HG03064 (cell line): ENCODE results near the gene FCRL6.

Experiments
- ATAC-seq: cut with Tn5 transposase; IDR thresholded peaks from one replicate; pipeline ENCODE4 v1.9.1; 2021; ENCODE audit warnings: low read depth; ENCODE audit not compliant: unreplicated experiment

Gene FCRL6

GRCh38 chr1:159859767-159860322, 57.7 kb downstream of the FCRL6 start:
- ATAC-seq: no peak

GRCh38 chr1:159860456-159860855, 58.3 kb downstream of the FCRL6 start:
- ATAC-seq: no peak

GRCh38 chr1:159861218-159861617, 59.1 kb downstream of the FCRL6 start:
- no peak for ATAC-seq

- ATAC-seq: no peak
Observed at GRCh38 chr1:159862031-159862430, 59.9 kb downstream of the FCRL6 start.

- no peak for ATAC-seq
Observed at GRCh38 chr1:159862557-159862956, 60.4 kb downstream of the FCRL6 start, which contains the start of gene VSIG8. VSIG8 (minus strand) TSS chr1:159862657; CDS start chr1:159862521, 136 bp downstream.

GRCh38 chr1:159864262-159864661, 62.1 kb downstream of the FCRL6 start:
- no peak for ATAC-seq
